Immature natural killer cell (primary cell): ENCODE data around the gene CLGN. TPM values are rescaled to one million over a fixed set of nuclear protein-coding genes. Genes with fewer than 3 reads are reported as not detected.

ENCODE experiments used
- DNase-seq, 3 donors: peaks; one replicate each; pipeline ENCODE4 v3.0.0; 2022; ENCODE audit warnings: mixed read lengths in 1 of 3
- H3K27ac Mint-ChIP-seq, 6 donors: one replicate each; pipeline ENCODE4 v1.8.0; 2020; ENCODE audit warnings: mixed read lengths in 6 of 6, mild to moderate bottlenecking in 5 of 6, inconsistent platforms in 4 of 6, moderate library complexity in 3 of 6
- H3K27me3 Mint-ChIP-seq, 3 donors: one replicate each; pipeline ENCODE4 v1.8.0; 2020 to 2021; ENCODE audit warnings: low read depth in 3 of 3, mild to moderate bottlenecking in 3 of 3, mixed read lengths in 3 of 3, moderate library complexity in 3 of 3, inconsistent platforms in 1 of 3
- H3K36me3 Mint-ChIP-seq, 3 donors: one replicate each; pipeline ENCODE4 v1.8.0; 2020; ENCODE audit warnings: mixed read lengths in 3 of 3, inconsistent platforms in 2 of 3, mild to moderate bottlenecking in 2 of 3
- H3K4me1 Mint-ChIP-seq, 2 donors: one replicate each; pipeline ENCODE4 v1.8.0; 2020; ENCODE audit warnings: inconsistent platforms in 2 of 2, mild to moderate bottlenecking in 2 of 2, mixed read lengths in 2 of 2, moderate library complexity in 1 of 2
- H3K4me3 Mint-ChIP-seq, 5 donors: one replicate each; pipeline ENCODE4 v1.8.0; 2020; ENCODE audit warnings: mild to moderate bottlenecking in 5 of 5, mixed read lengths in 5 of 5, inconsistent platforms in 3 of 5, moderate library complexity in 3 of 5
- H3K9me3 Mint-ChIP-seq, 6 donors: one replicate each; pipeline ENCODE4 v1.8.0; 2020; ENCODE audit warnings: mild to moderate bottlenecking in 6 of 6, mixed read lengths in 6 of 6, inconsistent platforms in 4 of 6, moderate library complexity in 3 of 6
- polyA plus RNA-seq, 3 donors: library from polyadenylated mRNA; unstranded; fragments of 300-500 nt; fragmentation: Illumina TruSeq; gene quantifications; one replicate each; pipeline ENCODE4 v1.2.3, GENCODE V29; 2021

Gene CLGN
- polyA plus RNA-seq, 3 donors from 2014 or later = not detected

DNA sequence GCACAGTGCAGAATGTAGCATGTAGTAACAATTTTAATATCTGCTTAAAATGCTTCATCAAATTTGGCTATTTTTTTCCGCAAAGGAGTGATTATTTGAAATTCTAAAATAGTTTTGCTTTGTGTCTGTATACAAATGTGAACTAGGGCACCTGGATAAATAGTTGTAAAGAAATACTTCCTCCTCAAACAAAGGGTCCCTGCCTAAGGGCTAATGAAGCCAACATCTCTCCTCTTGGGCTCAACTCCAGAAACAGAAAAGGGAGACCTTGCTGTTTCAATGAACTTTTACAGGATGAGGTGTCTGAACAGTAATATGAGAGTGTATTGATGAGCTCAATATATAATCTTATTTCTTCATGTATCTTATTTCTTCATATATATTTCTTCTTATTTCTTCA, 84.8 kb downstream of the CLGN start:
- Mint-ChIP-seq H3K9me3 (peaks cover 0 to 2% (median 0%) of the 10 kb centered on the region in 6 donors), H3K4me3 (no peak overlapping the region), H3K27me3 (peaks cover 3 to 15% (median 4%) of the 10 kb centered on the region in 3 donors)

More for the DNA sequence above, 84.8 kb downstream of the CLGN start:
- no peak for DNase-seq
- Mint-ChIP-seq H3K4me1 (peaks cover 2 to 6% of the 10 kb centered on the region in 2 donors), H3K27ac (no peak overlapping the region), H3K36me3 (no peaks in the 10 kb centered on the region)

Other genes starting within 250 kb of the CLGN start
- 10 to 100 TPM; 31.5 to 68.7 (median 36.7) TPM for gene SCOC, start 54.0 kb downstream of the CLGN start, polyA plus RNA-seq
- gene MGAT4D, start 70.6 kb upstream of the CLGN start, polyA plus RNA-seq = not detected
- 10 to 100 TPM in 1 of 3 donors, 1 to 10 TPM in 2; 4.6 to 14.3 (median 9.4) TPM for gene ELMOD2, start 96.5 kb upstream of the CLGN start, polyA plus RNA-seq
- not detected for gene UCP1, start 141.3 kb upstream of the CLGN start, polyA plus RNA-seq